NCI-H146 treated with DMSO at 0.1 percent for 48 hours (cell line): ENCODE measurements around the gene CEP135.
A peak's percentile ranks its signal among the peaks of the same experiment; 100 is the strongest.

Experiments used
- DNase-seq: peaks from one replicate; lab custom pipeline; 2025; ENCODE audit not compliant: unreplicated experiment; lab: John Stamatoyannopoulos, UW

CEP135 gene

GRCh38 chr4:56004235-56004634 is 55.5 kb downstream of the CEP135 start:
- DNase-seq, result no peak

DNA sequence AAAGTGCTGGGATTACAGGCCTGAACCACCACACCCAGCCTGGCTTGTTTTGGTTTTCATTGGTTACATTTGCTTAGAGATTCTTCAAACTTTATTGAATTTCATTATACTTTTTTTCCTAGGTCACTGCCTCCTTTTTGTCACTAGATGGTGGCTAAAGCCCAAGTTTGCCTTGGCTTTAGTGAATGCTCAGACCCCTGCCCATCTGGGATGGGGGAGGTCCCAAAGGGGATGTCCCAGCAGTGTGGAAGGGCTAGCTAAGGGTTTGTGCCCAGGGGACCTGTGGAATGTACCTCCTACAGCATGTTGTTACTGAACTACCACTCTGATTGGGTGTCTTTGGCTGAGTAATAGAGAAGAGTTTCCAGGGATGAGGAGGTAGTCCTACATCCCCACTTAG is 58.4 kb downstream of the CEP135 start:
- DNase-seq, result no peak

GRCh38 chr4:56008206-56008605 is 59.5 kb downstream of the CEP135 start:
- DNase-seq, result no peak

DNA sequence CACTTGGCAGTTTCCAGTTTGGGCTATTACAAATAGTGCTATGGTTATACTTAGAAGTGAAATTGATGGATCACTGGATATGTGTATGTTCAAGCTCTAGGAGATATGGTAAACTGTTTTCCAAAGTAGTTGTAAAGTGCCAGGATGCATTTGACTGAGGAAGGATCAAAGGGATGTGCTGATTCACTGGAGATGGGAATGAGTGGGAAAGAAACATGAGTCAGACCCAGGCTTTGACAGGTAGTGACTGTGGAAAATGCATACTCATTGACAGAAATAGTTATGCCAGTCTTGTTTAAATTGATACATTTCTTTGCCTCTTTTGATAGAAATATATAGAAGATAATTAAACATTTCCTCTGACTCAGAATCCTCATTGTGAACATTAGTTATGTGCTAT is 77.9 kb downstream of the CEP135 start:
- DNase-seq, result no peak

- DNase-seq, result no peak
These were observed 79.4 kb downstream of the CEP135 start for GRCh38 chr4:56028165-56028564.

DNA sequence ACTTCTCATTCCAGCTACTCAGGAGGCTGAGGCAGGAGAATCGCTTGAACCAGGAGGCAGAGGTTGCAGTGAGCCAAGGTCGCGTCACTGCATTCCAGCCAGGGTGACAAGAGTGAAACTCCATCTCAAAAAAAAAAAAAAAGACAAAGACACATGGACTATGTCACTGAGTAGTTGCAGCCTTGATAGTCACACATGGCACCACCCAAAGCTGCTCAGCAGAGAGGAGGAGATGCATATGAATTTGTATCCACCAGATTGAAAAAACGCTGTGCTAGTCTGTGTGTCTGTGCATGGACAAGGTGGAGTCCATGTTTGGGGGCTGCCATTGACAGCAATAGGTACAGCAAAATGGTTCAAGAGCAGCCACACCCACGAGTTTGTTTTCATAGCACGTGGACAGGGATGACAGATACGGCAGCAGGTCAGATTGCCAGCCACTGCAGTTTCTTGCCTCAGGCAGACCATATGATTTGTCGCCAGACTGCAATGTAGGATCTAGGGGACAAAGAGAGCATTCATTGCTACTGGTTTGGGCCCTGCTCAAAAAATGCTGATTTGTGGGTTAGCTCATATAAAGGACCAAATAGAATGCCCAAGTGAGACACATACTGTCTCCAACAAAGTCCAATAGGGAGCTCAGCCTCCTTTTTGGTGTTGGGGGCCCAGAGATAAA is 89.9 kb downstream of the CEP135 start:
- no peak for DNase-seq

GRCh38 chr4:56040842-56041241 is 92.1 kb downstream of the CEP135 start:
- DNase-seq, result no peak

DNA sequence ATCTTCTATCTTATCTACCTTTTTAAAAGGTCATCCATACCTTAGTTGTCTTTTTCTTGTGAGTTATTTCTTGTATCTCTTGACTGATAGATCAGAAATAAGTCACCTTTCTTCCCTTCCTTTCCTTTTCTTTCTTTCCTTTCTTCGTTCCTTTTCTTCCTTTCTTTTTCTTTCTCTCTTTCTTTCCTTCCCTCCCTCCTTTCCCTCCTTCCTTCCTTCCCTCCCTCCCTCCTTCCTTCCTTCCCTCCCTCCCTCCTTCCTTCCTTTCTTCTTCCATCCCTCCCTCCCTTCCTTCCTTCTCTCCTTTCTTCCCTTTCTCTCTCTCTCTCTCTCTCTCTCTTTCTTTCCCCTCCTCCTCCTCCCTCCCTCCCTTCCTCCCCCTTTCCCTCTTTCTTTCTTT is 93.5 kb downstream of the CEP135 start:
- DNase-seq, result no peak

- DNase-seq, result no peak
These were observed 99.6 kb downstream of the CEP135 start for GRCh38 chr4:56048383-56048701.

- DNase-seq, result peak; percentile 69
These were observed 100.1 kb downstream of the CEP135 start for GRCh38 chr4:56048702-56049431.

- DNase-seq, result no peak
These were observed 101.9 kb downstream of the CEP135 start for GRCh38 chr4:56050625-56051024.

DNA sequence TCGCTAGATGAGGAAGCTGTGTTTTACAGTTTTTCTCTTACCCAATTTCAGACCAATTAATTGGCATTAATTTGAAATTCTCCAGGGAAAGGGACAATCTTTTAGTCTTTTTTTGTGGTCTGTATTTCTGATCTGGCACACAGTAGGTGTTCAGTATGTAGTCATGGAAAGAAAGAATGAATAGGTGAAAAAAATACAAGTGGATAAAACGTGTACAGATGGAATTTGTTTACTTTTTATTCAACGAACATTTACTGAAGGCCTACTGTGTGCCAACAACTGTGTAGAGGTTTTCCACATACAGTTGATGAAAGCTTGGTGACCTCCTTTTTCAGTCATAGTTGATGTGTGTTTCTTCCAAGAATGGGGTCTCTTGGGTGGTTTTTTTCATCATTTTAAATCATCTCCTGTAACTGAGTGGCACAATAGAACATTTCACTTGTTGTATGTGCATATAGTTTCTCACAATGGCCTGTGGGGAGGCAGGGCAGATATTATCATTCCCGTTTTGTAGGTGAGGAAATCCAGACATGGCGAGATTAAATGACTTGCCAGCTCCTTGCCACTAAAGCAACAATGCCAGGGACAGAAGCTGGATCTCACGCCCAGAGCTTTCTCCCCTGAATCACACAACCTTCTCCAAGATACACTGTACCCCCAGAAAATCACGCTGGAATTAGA is 102.4 kb downstream of the CEP135 start:
- no peak for DNase-seq

GRCh38 chr4:56051710-56052075 is 102.9 kb downstream of the CEP135 start:
- DNase-seq, result no peak

DNA sequence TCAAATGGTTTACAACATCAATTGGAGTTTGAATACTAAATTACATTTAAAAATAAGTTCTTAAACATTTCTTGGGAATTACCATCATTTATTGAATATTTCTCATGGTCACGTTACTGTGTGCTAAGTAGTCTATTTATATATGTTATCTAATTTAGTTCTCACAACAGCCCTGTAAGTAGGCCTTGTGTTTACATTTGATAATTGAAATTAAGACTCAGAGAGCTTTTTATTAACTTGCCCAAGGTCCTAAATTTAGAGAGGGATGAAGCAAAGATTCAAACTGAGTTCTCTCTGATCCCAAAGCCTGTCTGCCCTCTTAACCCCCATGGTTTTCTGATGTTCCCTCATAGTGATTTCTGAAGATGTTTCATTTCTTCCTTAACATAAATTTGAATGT is 103.7 kb downstream of the CEP135 start:
- DNase-seq, result no peak

DNA sequence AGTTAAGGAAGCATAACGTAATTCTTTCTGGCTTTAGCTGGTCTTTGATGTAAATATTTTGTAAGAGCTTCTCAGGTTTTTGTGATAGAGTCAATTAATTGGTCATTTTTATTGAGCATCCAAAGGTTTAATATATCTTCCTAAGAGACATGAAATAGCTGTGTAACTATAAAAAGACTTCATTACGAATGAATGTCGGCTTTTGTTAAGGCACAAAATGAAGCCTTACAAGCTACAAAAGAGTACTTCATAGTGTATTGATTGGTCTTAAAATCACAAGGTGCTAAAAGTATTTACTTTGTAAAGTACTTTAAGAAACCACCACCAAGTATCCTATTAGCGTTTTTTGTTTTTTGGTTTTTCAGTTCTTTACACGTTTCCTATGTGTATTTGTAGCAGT is 104.2 kb downstream of the CEP135 start:
- no peak for DNase-seq

GRCh38 chr4:56055027-56055977 is 106.6 kb downstream of the CEP135 start:
- peak; percentile 12 for DNase-seq

- DNase-seq, result no peak
These were observed 107.2 kb downstream of the CEP135 start for GRCh38 chr4:56055991-56056390.

DNA sequence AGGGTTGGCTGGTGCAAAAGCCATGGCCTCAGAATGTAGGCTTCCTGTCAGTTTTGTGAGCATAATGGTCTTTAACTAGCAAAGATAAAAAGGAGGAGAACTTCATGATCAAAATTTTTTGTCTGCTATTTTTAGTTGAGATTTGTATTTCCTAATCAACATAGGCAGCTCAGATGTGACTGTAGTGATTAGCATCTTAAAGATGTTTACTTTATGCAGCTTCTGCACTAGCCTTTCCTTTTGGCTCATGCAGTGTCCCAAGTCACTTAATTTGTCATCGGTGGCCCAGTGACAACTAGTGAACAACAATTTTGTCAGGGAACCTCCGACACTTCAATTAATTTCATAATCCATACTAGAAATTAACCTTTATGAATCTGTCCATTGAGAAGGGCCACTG is 109.8 kb downstream of the CEP135 start:
- no peak for DNase-seq

DNA sequence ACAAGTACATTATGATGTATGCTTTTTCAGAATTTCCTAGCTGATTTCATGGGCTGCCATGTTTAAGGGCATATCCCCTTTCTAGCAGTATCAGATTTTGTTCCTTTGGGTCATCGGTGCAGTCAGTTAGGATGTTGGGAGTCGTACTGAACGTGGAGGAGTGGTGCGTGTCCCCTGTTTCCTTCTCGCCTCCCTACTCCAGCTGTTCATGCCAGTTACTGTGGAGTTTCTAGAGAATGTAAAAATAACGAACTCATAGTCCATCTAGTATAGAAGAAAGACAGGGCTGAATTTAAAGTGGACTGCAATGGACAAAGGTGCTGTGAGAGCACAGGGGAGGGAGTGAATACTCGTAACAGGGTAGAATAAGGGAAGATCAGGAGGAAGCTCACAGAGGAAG is 111.3 kb downstream of the CEP135 start:
- no peak for DNase-seq

DNA sequence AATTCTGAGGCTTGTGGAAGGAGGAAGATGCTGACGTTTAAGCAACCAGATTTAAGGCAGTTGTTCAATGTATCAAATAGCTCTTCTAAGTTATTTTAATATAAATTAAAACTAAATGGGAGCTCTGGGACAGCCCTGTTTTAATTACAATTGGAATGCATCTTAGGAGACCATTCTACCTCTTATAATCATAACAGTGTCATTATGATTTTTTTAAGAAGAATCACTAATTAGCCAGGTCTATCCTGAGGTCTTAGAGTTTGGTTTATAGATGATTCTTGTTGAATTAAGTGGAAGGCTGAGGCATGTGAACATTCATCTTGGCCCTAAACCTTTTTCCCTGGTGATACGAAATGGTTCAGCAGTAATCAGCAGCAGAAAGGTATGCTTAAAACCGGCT is 113.4 kb downstream of the CEP135 start:
- DNase-seq, result no peak

GRCh38 chr4:56062526-56063145 is 113.9 kb downstream of the CEP135 start:
- no peak for DNase-seq
